HepG2 (cell line): ENCODE results near the gene FLT3LG. TPM values are rescaled to one million over a fixed set of nuclear protein-coding genes. Genes with fewer than 3 reads are reported as not detected.

ENCODE experiments used
- DMAP1 ChIP-seq: IDR thresholded peaks from 2 replicates; pipeline ENCODE4 v1.6.1; 2016
- FUBP1 ChIP-seq: sonication (generic); formaldehyde crosslinking; IDR thresholded peaks from 2 replicates; pipeline ENCODE4 v1.5.1; 2020; ENCODE audit warnings: missing genetic modification reagents, mild to moderate bottlenecking, borderline replicate concordance
- HIC2 ChIP-seq: sonication (generic); formaldehyde crosslinking; IDR thresholded peaks from 2 replicates; pipeline ENCODE4 v1.9.0; 2022; ENCODE audit warnings: low read depth, missing genetic modification reagents
- JDP2 ChIP-seq: sonication (generic); formaldehyde crosslinking; IDR thresholded peaks from 2 replicates; pipeline ENCODE4 v1.8.1; 2022; ENCODE audit warnings: missing genetic modification reagents, borderline replicate concordance
- KDM6A ChIP-seq: IDR thresholded peaks from 2 replicates; pipeline ENCODE4 v1.6.1; 2016; ENCODE audit warnings: low read depth
- MAX ChIP-seq: IDR thresholded peaks from 2 replicates; pipeline ENCODE4 v1.6.1; 2012; ENCODE audit warnings: inconsistent platforms
- ZBED4 ChIP-seq: sonication (generic); formaldehyde crosslinking; IDR thresholded peaks from 2 replicates; pipeline ENCODE4 v1.4.0; 2020; ENCODE audit warnings: missing genetic modification reagents, borderline replicate concordance
- ZNF367 ChIP-seq: sonication (generic); formaldehyde crosslinking; IDR thresholded peaks from 2 replicates; pipeline ENCODE4 v1.4.0; 2020; ENCODE audit warnings: missing genetic modification reagents, borderline replicate concordance
- ZNF382 ChIP-seq: sonication (generic); formaldehyde crosslinking; IDR thresholded peaks from 2 replicates; pipeline ENCODE4 v1.5.0; 2020; ENCODE audit warnings: missing genetic modification reagents, mild to moderate bottlenecking, borderline replicate concordance
- ZNF543 ChIP-seq: sonication (generic); formaldehyde crosslinking; IDR thresholded peaks from 2 replicates; pipeline ENCODE4 v1.4.0; 2020; ENCODE audit warnings: mild to moderate bottlenecking, missing genetic modification reagents
- ZNF549 ChIP-seq: sonication (generic); formaldehyde crosslinking; IDR thresholded peaks from 2 replicates; pipeline ENCODE4 v1.5.0; 2020; ENCODE audit warnings: missing genetic modification reagents
- ZNF614 ChIP-seq: IDR thresholded peaks from 2 replicates; pipeline ENCODE4 v1.6.1; 2018; ENCODE audit warnings: missing biosample characterization, missing genetic modification reagents, inconsistent platforms, borderline replicate concordance
- ZNF616 ChIP-seq: sonication (generic); formaldehyde crosslinking; IDR thresholded peaks from 2 replicates; pipeline ENCODE4 v1.5.0; 2020; ENCODE audit warnings: low read depth, mild to moderate bottlenecking, missing genetic modification reagents
- ZNF747 ChIP-seq: sonication (generic); formaldehyde crosslinking; IDR thresholded peaks from 2 replicates; pipeline ENCODE4 v1.8.1; 2023; ENCODE audit warnings: missing genetic modification reagents, mild to moderate bottlenecking, borderline replicate concordance
- ZSCAN21 ChIP-seq: sonication (generic); formaldehyde crosslinking; IDR thresholded peaks from 2 replicates; pipeline ENCODE4 v1.8.0; 2022; ENCODE audit warnings: mild to moderate bottlenecking, missing genetic modification reagents, moderate library complexity, borderline replicate concordance
- polyA plus RNA-seq, 8 experiments: library from polyadenylated mRNA; depleted of rRNA in 3 of 8; stranded (reverse) in 7 of 8; unstranded in 1 of 8; fragments of >200 nt; fragmentation: Illumina TruSeq in 4 of 8; extraction: Trizol in 4 of 8; gene quantifications; 2 replicates each; pipeline versions ENCODE4 v1.2.1 to v1.2.3, GENCODE V29; 2011 to 2016; ENCODE audit warnings: low read depth in 4 of 8, missing spikeins in 1 of 8, mixed read lengths in 1 of 8; ENCODE audit not compliant: insufficient read depth in 1 of 8
- total RNA-seq, 5 experiments: library from RNA; depleted of rRNA; stranded (reverse); fragments of >200 nt; fragmentation: Illumina TruSeq; extraction: Trizol; gene quantifications; 2 replicates each; pipeline ENCODE4 v1.2.3, GENCODE V29; 2016; ENCODE audit warnings: low read depth in 1 of 5
- TF ChIP-seq, protein P1 (sequence below): sonication (generic); formaldehyde crosslinking; IDR thresholded peaks from 2 replicates; pipeline ENCODE4 v1.5.0; 2020; ENCODE audit warnings: missing genetic modification reagents, mild to moderate bottlenecking, borderline replicate concordance
- TF ChIP-seq, protein P2 (sequence below): sonication (generic); formaldehyde crosslinking; conservative IDR thresholded peaks from 2 replicates; pipeline ENCODE4 v1.4.0; 2020; ENCODE audit warnings: missing genetic modification reagents

Gene FLT3LG
- total and polyA plus RNA-seq, 2 of the 13 experiments (the other 11 are each of a cell fraction or from before 2014, with no cell fraction given): 1.5 to 2.6 TPM

- TF ChIP-seq JDP2 (CRISPR knock-in tag) (no peak), ZNF367 (CRISPR knock-in tag) (no peak), ZBED4 (CRISPR knock-in tag) (no peak), FUBP1 (CRISPR knock-in tag) (no peak), KDM6A (CRISPR knock-in tag) (no peak), ZNF382 (CRISPR knock-in tag) (no peak), ZNF549 (no peak), ZNF614 (CRISPR knock-in tag) (no peak), ZNF747 (CRISPR knock-in tag) (no peak), MAX (peak; percentile 90), ZNF543 (CRISPR knock-in tag) (no peak), HIC2 (CRISPR knock-in tag) (no peak), ZSCAN21 (CRISPR knock-in tag) (no peak; the same call in 1 of the 2 replicates), DMAP1 (CRISPR knock-in tag) (peak; percentile 58), ZNF616 (CRISPR knock-in tag) (0 out of 2 replicates have a peak, but pooled peaks have one; percentile 30)
- TF ChIP-seq, protein P1, sequence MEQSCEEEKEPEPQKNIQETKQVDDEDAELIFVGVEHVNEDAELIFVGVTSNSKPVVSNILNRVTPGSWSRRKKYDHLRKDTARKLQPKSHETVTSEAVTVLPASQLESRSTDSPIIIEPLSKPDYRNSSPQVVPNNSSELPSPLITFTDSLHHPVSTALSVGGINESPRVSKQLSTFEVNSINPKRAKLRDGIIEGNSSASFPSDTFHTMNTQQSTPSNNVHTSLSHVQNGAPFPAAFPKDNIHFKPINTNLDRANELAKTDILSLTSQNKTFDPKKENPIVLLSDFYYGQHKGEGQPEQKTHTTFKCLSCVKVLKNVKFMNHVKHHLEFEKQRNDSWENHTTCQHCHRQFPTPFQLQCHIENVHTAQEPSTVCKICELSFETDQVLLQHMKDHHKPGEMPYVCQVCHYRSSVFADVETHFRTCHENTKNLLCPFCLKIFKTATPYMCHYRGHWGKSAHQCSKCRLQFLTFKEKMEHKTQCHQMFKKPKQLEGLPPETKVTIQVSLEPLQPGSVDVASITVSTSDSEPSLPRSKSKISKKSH (CRISPR knock-in tag): peak; percentile 55
- TF ChIP-seq, protein P2, sequence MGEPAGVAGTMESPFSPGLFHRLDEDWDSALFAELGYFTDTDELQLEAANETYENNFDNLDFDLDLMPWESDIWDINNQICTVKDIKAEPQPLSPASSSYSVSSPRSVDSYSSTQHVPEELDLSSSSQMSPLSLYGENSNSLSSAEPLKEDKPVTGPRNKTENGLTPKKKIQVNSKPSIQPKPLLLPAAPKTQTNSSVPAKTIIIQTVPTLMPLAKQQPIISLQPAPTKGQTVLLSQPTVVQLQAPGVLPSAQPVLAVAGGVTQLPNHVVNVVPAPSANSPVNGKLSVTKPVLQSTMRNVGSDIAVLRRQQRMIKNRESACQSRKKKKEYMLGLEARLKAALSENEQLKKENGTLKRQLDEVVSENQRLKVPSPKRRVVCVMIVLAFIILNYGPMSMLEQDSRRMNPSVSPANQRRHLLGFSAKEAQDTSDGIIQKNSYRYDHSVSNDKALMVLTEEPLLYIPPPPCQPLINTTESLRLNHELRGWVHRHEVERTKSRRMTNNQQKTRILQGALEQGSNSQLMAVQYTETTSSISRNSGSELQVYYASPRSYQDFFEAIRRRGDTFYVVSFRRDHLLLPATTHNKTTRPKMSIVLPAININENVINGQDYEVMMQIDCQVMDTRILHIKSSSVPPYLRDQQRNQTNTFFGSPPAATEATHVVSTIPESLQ (CRISPR knock-in tag): no peak
Measured at GRCh38 chr19:49453013-49453756, 20.8 kb upstream of the FLT3LG start, which contains the start of gene ALDH16A1 (continued).
